ENCODE measurements around the gene NABP2.
"Not testable (repeated sequence)": the region's sequence is repeated elsewhere in the genome, so short reads cannot be mapped to it uniquely, and the experiment has no call there.

NABP2 gene

DNA sequence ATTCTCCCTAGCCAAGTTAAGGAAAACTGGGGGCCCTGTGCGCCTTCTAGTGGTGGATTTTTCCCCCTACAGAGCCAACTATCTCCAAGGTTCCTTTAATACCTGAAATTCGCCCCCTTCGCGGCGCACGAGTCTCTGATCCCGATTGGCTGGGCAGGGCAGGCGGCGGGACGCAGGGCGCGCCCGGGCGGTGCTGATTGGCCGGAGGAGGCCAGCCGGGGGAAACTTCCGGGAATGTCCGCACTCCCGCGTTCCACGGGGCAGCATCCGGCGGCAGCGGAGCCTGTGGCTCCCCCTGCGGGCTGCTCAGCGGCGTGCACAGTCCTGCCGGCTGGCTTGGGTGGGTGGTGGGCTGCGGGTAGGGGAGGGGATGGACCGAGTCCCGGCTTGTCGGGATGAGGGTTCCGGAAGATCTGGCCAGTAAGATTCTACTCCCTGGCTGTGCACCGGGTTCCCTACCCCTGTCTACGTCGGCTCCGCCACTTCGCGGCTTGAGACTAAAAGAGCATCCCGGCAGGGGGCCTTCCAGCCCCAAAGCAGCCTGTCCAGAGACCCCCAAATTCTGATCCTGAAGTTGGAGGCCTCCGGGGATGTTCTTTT lies at the start of gene NABP2:
NABP2 (plus strand) TSS at position 241 of the 600 bp plus-strand sequence. CDS start 515 bp downstream, outside the sequence.
- H3K9me3 ChIP-seq (ENCODE audit: control insufficient read depth, low read length) = no peaks in the 10 kb centered on the region
- peak within 1 kb of the TSS; percentile 89 for H3K4me3 ChIP-seq (ENCODE audit: low read length)
- peaks cover 22% of the 10 kb centered on the region for H3K4me1 ChIP-seq (ENCODE audit: control insufficient read depth, insufficient read depth, low read length)
- H3K9ac ChIP-seq (ENCODE audit: low read length) = peak within 1 kb of the TSS; percentile 93
- no peaks in the 10 kb centered on the region for H3K36me3 ChIP-seq (ENCODE audit: control insufficient read depth, insufficient read depth, low read length)
- H3K27me3 ChIP-seq (ENCODE audit: control insufficient read depth, insufficient read depth, low read length) = no peaks in the 10 kb centered on the region

GRCh38 chr12:56178347-56178746 lies 45.8 kb upstream of the NABP2 start:
- H3K36me3 ChIP-seq (ENCODE audit: control insufficient read depth, insufficient read depth, low read length) = peaks cover 10% of the 10 kb centered on the region

GRCh38 chr12:56186957-56187356 lies 37.2 kb upstream of the NABP2 start:
- no peaks in the 10 kb centered on the region for H3K36me3 ChIP-seq (ENCODE audit: control insufficient read depth, insufficient read depth, low read length)

More at GRCh38 chr12:56178347-56178746, 45.8 kb upstream of the NABP2 start:
- Histone ChIP-seq H3K27me3 (ENCODE audit: control insufficient read depth, insufficient read depth, low read length) (no peaks in the 10 kb centered on the region), H3K4me3 (ENCODE audit: low read length) (no peak overlapping the region), H3K9me3 (ENCODE audit: control insufficient read depth, low read length) (no peaks in the 10 kb centered on the region), H3K4me1 (ENCODE audit: control insufficient read depth, insufficient read depth, low read length) (no peaks in the 10 kb centered on the region), H3K9ac (ENCODE audit: low read length) (no peak overlapping the region)

DNA sequence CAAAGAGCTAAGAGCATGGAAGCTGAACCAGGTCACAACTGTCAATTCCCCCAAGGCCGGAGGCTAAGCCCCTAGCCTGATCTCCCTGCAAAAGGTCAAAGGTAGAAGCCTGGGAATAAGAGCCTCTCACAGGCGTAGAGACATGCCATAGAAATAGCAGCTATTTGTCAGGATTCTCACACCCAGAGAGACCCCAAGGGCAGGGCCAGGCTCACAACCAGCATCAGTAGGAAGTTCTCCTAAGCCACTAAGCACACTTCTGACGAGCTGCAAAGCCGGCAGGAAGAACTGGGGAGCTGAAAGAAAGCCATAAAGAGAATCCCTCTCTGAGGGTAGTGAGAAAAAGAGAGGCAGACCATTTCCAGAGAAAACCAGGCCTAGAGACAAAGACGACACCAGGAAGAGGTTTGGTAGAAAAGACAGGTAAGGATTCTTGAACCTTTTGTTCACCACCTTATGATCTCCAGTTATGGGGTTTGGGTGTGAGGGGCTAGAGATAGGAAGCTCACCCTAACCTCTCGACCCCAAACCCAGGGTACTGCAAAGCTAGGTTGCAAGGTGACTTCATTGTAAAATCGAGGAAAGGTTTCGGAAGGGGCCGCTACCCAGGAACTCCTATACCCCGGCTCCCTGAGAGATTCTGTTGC lies 35.9 kb upstream of the NABP2 start:
- no peaks in the 10 kb centered on the region for H3K36me3 ChIP-seq (ENCODE audit: control insufficient read depth, insufficient read depth, low read length)
- H3K9ac ChIP-seq (ENCODE audit: low read length) = peak overlapping the region; percentile 80
- no peaks in the 10 kb centered on the region for H3K9me3 ChIP-seq (ENCODE audit: control insufficient read depth, low read length)
- peak overlapping the region; percentile 69 for H3K4me3 ChIP-seq (ENCODE audit: low read length)
- no peaks in the 10 kb centered on the region for H3K27me3 ChIP-seq (ENCODE audit: control insufficient read depth, insufficient read depth, low read length)
- peaks cover 24% of the 10 kb centered on the region for H3K4me1 ChIP-seq (ENCODE audit: control insufficient read depth, insufficient read depth, low read length)

More at GRCh38 chr12:56186957-56187356, 37.2 kb upstream of the NABP2 start:
- no peaks in the 10 kb centered on the region for H3K27me3 ChIP-seq (ENCODE audit: control insufficient read depth, insufficient read depth, low read length)
- H3K4me1 ChIP-seq (ENCODE audit: control insufficient read depth, insufficient read depth, low read length) = peaks cover 24% of the 10 kb centered on the region
- H3K4me3 ChIP-seq (ENCODE audit: low read length) = no peak overlapping the region
- H3K9ac ChIP-seq (ENCODE audit: low read length) = no peak overlapping the region
- H3K9me3 ChIP-seq (ENCODE audit: control insufficient read depth, low read length) = no peaks in the 10 kb centered on the region

DNA sequence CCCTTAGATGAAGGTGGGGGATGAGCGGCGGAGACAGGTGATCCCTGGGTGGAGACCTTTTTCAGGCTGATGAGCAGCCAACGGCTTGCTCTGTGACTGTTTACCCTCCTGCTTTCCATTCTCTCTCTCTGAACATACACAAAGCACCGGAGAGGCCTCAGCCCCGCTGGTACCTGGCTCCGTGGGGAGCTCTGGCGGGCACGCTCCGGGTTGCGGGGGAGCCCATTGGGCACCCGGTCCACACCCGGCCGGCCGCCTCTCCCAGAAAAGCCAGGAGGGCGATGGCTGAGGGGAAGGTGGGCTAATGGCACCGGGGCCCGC lies 35.4 kb upstream of the NABP2 start:
- Histone ChIP-seq H3K36me3 (ENCODE audit: control insufficient read depth, insufficient read depth, low read length) (no peaks in the 10 kb centered on the region), H3K4me3 (ENCODE audit: low read length) (peak overlapping the region; percentile 69), H3K9ac (ENCODE audit: low read length) (peak overlapping the region; percentile 80), H3K9me3 (ENCODE audit: control insufficient read depth, low read length) (no peaks in the 10 kb centered on the region), H3K4me1 (ENCODE audit: control insufficient read depth, insufficient read depth, low read length) (peaks cover 24% of the 10 kb centered on the region), H3K27me3 (ENCODE audit: control insufficient read depth, insufficient read depth, low read length) (no peaks in the 10 kb centered on the region)

GRCh38 chr12:56189099-56189917 lies 34.8 kb upstream of the NABP2 start, which contains the start of gene SMARCC2:
SMARCC2 (minus strand) TSS chr12:56189483; CDS start chr12:56189461, 22 bp downstream.
- H3K9ac ChIP-seq (ENCODE audit: low read length) = peak within 1 kb of the TSS; percentile 95
- no peaks in the 10 kb centered on the region for H3K9me3 ChIP-seq (ENCODE audit: control insufficient read depth, low read length)
- H3K4me3 ChIP-seq (ENCODE audit: low read length) = peak within 1 kb of the TSS; percentile 98
- peaks cover 24% of the 10 kb centered on the region for H3K4me1 ChIP-seq (ENCODE audit: control insufficient read depth, insufficient read depth, low read length)
- H3K36me3 ChIP-seq (ENCODE audit: control insufficient read depth, insufficient read depth, low read length) = no peaks in the 10 kb centered on the region
- H3K27me3 ChIP-seq (ENCODE audit: control insufficient read depth, insufficient read depth, low read length) = no peaks in the 10 kb centered on the region

DNA sequence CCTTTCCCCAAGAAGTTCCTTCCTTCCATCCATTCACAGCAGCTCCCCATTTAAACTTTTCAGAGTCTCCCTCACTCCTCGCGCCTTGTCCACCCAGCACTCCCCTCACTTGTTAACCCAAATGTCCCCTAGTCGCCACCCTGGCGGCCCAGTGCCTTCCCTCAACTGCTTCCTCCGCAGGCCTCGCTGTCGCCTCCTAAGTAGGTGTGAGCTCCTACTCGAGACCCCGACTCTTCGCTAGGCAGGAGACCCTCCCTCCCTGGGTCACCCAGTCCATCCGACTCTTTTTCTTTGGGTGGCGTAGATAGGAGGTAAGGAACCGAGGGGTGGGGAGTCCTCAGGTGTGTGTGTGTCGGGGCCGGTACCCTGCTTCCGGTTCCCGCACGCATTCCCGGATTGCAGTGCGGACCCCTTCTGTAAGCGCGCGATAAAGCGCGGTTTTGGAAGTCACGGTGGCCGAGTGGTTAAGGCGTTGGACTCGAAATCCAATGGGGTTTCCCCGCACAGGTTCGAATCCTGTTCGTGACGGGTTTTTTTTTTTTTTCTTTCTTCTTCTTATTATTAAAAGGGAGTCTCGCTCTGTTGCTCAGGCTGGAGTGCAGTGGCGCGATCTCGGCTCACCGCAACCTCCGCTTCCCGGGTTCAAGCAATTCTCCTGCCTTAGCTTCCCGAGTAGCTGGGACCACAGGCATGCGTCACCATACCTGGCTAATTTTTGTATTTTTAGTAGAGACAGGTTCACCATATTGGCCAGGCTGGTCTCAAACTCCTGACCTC lies 34.0 kb upstream of the NABP2 start:
- no peaks in the 10 kb centered on the region for H3K27me3 ChIP-seq (ENCODE audit: control insufficient read depth, insufficient read depth, low read length)
- H3K4me3 ChIP-seq (ENCODE audit: low read length) = peak overlapping the region; percentile 98
- H3K9ac ChIP-seq (ENCODE audit: low read length) = peak overlapping the region; percentile 95
- H3K4me1 ChIP-seq (ENCODE audit: control insufficient read depth, insufficient read depth, low read length) = peaks cover 24% of the 10 kb centered on the region
- no peaks in the 10 kb centered on the region for H3K9me3 ChIP-seq (ENCODE audit: control insufficient read depth, low read length)
- no peaks in the 10 kb centered on the region for H3K36me3 ChIP-seq (ENCODE audit: control insufficient read depth, insufficient read depth, low read length)

GRCh38 chr12:56190695-56191155 lies 33.4 kb upstream of the NABP2 start:
- Histone ChIP-seq H3K9me3 (ENCODE audit: control insufficient read depth, low read length) (no peaks in the 10 kb centered on the region), H3K4me1 (ENCODE audit: control insufficient read depth, insufficient read depth, low read length) (peaks cover 24% of the 10 kb centered on the region), H3K9ac (ENCODE audit: low read length) (peak overlapping the region; percentile 95), H3K27me3 (ENCODE audit: control insufficient read depth, insufficient read depth, low read length) (no peaks in the 10 kb centered on the region), H3K4me3 (ENCODE audit: low read length) (peak overlapping the region; percentile 98), H3K36me3 (ENCODE audit: control insufficient read depth, insufficient read depth, low read length) (no peaks in the 10 kb centered on the region)

DNA sequence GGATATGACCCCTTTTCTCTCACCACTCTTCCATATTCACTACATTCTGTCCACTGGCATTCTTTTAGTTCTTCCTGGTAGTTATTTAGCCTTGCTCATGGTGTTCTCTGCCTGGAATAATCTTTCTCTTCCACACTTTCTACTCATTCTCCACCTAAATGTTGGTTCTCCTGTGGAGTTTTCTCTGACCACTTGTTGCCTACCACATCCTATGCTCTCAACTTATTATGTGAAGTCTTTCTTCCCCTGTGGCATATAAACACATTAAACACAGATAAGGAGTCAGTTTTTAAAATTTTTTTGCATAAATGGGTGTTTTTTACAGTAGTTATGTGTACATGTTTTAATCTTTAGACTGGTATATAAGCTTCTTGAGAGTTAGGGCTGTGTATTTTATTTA lies 31.6 kb upstream of the NABP2 start:
- Histone ChIP-seq H3K4me3 (ENCODE audit: low read length) (no peak overlapping the region), H3K27me3 (ENCODE audit: control insufficient read depth, insufficient read depth, low read length) (no peaks in the 10 kb centered on the region), H3K4me1 (ENCODE audit: control insufficient read depth, insufficient read depth, low read length) (peaks cover 22% of the 10 kb centered on the region), H3K36me3 (ENCODE audit: control insufficient read depth, insufficient read depth, low read length) (no peaks in the 10 kb centered on the region), H3K9me3 (ENCODE audit: control insufficient read depth, low read length) (no peaks in the 10 kb centered on the region), H3K9ac (ENCODE audit: low read length) (no peak overlapping the region)

DNA sequence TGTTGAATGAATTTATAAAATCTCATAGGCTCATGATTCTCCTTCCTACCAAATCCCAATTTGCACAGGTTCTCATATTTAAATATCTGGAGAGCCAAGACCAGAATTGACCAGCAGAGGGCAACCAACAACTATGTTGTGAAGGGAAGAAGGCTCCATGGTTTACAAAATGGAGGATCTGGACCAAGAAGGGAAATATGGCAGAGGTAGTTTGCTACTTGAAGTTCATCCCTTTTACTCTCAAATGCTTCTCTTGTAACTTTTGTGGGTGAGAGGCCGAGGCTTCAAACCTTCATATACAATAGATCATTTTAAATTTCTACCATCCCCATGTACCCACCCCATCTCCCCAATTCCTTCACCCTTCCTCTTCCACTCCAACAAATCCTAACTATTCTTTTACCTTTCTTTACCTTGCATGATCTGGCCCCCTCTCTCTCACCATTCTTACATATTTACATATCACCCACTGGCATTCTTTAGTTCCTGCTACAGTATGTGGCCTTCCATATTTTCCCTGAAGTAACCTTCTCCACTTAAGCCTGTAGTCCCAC lies 31.0 kb upstream of the NABP2 start:
- Histone ChIP-seq H3K9ac (ENCODE audit: low read length) (no peak overlapping the region), H3K36me3 (ENCODE audit: control insufficient read depth, insufficient read depth, low read length) (no peaks in the 10 kb centered on the region), H3K9me3 (ENCODE audit: control insufficient read depth, low read length) (no peaks in the 10 kb centered on the region), H3K27me3 (ENCODE audit: control insufficient read depth, insufficient read depth, low read length) (no peaks in the 10 kb centered on the region), H3K4me1 (ENCODE audit: control insufficient read depth, insufficient read depth, low read length) (peaks cover 17% of the 10 kb centered on the region), H3K4me3 (ENCODE audit: low read length) (no peak overlapping the region)

DNA sequence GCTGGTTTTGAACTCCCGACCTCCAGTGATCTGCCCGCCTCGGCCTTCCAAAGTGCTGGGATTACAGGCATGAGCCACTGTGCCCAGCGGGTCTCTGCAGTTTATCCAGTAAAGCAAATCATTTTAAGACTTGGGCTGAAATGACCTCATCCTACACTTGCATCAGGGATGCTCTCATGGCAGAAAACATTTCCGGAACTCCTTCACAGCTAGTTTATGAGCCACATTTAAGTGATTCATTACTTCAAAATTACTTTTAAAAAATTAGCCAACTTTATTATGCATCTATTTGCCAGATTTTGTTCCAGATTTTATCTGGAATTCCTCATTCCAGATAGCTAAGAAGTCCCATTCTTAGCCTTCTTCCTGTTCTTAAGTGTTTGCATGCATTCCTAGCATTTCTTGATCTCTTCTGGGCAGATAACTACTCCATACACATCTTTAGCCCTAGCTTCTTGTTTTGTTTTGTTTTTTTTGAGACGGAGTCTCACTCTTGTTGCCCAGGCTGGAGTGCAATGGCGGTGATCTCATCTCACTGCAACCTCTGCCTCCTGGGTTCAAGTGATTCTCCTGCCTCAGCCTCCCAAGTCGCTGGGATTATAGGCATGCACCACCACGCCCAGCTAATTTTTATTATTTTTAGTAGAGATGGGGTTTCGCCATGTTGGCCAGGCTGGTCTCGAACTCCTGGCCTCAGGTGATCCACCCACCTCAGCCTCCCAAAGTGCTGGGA lies 27.2 kb upstream of the NABP2 start:
- H3K4me3 ChIP-seq (ENCODE audit: low read length); H3K27me3 ChIP-seq (ENCODE audit: control insufficient read depth, insufficient read depth, low read length); H3K9ac ChIP-seq (ENCODE audit: low read length); H3K36me3 ChIP-seq (ENCODE audit: control insufficient read depth, insufficient read depth, low read length); H3K4me1 ChIP-seq (ENCODE audit: control insufficient read depth, insufficient read depth, low read length); H3K9me3 ChIP-seq (ENCODE audit: control insufficient read depth, low read length): not testable (repeated sequence)
